Measurements from ENCODE around the gene ADNP.
"Not testable (repeated sequence)": the region's sequence is repeated elsewhere in the genome, so short reads cannot be mapped to it uniquely, and the experiment has no call there.

The ADNP gene

DNA sequence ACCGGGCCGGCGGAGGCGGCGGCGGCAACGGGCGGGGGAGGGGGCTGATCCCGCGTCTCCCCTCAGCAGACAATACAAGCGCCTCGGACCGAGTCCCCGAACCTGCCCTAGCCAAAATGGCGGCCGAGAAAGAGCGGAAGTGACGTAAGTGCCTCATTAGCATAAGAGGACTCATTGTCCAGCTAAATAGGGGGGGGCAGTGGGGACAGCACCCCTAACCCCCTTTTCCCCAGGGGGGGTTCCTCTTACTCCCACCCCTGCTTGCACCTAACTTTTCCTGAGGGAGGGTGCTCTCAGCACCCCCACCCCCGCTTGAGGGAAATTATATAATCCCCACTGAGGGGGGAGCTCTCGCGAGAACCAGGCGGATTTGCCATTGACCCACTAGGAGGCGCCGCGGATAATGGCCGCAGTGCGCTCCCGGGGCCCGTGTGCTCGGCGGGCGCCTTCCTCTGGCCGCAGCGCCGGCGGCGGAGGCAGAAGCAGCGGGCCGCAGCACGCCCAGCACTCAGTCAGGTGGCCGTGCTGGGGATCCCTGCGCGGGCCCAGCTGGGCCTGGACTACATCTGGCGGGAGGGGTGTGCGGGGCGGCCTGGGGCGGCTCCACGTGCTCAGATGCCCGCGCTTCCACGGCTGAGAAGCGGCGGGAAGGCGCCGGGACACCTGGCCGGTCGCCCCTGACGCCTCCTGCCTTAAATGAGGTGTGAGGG lies at the start of gene ADNP:
Gene ADNP (minus strand): TSS at position 132 of the 710 bp plus-strand sequence. CDS start 27,441 bp downstream, outside the sequence.
- DNase-seq, result peak; percentile 97

DNA sequence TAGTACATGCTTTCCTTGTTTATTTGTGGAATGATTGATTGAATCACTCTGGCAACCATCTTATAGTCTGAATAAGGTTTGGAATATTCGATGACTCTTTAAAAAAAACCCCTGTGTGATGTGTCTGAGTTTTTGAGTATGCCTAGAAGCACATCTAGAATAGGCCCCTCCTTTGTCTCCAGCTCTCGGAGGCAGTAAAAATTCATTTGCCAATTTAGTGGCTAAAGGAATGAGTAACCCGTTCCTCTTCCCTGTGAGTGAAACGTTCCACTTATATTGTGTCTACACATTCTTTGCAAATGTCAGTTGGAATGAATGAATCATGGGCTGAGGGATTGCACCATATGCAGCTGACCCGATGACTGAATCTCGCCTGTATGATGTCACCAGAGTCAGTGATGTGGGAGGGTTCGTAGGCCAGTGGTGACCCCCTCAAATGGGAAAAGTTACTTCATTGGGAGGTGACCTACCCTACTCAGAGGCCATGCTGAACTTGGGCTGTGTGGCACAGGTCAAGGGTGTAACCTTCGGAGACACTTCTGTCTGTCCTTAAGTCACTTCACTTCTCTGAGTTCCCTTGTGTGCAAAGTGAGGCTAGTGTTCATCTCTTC lies 48.9 kb upstream of the ADNP start:
- DNase-seq, result no peak

DNA sequence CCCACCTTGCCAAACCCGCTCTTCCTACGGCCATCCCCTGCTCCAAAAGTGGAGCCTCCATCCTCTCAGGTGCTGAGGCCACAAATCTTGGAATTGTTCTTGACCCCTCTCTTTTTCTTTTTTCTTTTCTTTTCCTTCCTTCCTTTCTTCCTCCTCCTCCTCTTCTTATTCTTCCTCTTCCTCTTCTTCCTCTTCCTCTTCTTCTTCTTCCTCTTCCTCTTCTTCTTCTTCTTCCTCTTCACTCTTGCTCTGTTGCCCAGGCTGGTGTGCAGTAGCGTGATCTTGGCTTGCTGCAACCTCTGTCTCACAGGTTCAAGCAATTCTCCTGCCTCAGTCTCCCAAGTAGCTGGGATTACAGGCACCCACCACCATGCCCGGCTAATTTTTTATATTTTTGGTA lies 47.3 kb upstream of the ADNP start:
- not testable (repeated sequence) for DNase-seq

DNA sequence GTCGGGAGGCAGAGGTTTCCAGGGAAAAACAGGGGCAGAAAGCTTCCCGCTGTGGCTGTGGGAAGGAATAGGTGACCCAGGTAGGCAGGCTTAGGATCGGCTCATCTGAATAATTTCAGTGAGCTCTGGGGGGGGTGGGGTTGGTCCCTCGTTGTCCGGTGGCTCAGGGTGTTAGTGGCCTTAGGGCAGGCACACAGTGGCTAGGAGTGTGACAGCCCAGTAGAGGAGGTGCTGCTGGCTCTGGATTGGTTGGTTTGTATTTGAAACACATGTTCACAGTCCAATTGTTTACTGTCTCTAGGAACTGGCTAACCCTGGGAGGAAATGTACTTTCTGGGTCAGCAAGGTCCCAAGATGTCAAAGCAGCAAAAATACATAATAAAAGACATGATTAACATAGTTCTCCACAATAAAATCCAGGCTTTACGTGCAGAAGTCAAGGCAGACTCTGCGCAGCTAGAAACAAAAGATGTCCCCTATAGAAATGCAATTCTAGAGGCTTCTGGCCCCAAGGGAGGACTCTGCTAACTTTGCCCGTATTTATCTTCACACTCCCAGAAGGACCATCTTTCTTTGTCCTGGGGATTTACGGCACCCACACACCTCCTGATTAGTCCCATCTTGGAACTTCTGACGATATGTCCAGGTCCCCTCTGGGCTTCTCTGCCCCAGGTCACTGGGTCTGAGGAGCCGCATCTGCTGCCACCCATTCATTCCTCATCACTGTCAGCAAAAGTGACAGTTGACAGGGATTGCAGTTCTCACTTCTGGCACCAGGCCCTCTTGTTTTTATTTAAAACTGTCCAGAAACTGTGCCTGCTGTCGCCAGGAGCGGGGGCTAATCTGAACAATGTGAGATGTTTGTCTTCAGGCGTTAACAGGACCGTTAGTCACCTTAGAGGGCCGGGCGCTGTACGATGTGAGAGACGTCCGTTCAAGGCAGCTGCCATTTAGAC lies 46.1 kb upstream of the ADNP start:
- no peak for DNase-seq

DNA sequence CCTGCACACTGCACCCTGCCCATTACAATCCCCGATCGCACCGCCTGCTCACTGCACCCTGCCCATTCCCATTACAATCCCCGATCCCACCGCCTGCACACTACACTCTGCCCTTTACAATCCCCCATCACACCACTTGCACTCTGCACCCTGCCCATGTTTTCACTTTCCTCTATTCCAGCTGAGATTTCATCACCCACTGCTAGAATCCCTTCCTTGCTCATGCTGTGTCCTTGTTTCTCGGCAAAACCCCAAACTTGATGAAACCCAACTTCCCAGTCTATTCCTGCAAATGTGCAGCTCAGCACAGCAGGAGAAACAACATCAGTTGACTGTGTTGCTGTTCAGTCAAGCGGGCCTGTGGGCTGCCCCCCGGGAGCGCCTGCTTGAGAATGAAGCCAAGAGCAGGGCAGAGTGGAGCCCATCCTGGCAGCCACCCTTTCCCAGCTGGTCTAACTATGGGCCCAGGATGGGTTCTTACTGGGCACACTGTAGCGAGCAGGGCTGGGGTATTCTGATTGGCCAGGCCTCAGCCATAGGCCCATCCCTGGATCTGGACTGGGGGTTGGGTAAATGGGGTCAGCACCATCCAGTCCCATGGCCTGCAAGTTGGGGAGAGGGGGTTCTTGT lies 44.6 kb upstream of the ADNP start:
- no peak for DNase-seq

DNA sequence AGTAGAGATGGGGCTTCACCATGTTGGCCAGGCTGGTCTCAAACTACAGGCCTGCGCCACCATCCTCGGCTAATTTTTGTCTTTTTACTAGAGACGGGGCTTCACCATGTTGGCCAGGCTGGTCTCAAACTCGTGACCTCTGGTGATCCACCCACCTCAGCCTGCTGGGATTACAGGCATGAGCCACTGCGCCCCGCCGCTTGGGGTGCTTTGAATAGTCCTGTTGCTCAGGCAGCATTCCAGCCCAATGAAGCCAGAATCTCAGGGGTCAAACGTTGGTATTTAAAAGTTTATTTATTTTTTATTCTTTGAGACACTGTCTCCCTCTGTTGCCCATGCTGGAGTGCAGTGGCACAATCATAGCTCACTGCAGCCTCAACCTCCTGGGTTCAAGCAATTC lies 38.7 kb upstream of the ADNP start:
- DNase-seq, result no peak

DNA sequence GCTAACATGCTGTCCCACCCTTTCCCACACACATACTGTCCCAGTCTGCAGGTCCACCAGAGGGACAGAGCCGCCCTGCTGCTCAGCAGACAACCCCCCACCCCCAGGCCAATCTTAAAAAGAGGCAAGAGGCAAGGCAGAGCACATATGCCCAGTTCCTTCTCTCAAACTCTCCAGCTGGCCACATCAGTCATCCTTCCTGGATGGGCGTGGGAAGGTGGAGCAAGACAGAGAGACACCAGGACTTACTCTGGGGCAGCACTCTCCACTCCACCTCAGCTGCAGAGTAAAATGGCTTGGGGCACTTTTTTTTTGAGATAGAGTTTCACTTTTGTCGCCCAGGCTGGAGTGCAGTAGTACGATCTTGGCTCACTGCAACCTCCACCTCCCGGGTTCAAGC lies 38.2 kb upstream of the ADNP start:
- DNase-seq, result no peak

DNA sequence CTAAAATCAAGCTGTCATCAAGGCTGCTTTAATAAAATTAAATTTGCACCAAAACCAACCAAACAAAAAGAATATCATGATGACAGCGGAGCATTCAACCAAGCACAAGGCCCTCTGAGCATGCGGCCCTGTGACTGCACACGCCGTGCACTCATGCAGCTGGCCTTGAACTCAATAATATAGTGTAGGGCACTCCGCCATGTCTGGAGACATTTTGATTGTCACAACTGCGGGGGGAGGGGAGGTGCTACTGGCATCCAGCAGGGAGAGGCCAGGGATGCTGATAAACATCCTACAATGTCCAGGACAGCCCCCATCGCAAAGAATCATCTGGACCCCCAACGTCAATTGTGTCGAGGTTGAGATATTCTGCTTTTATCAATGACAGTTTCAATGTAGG lies 37.1 kb upstream of the ADNP start:
- DNase-seq, result no peak

DNA sequence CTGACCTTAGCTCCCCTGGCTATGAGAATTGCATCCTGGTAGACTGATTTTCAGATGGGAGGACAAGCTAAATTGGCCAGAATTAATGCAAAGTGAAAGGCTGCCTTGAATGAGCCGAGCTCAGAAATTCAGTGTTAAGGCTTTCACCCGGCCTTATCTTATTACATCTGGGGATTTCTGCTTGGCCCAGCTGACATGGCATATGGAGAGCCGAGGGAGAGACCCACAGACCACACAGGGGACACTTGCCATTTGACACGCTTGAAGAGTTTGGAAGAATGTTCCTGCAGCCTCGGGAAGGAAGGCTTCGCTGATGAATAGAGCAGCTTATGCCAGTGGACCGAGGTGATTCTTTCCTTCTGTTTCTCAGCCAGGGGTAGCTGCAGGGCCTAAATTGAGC lies 36.3 kb upstream of the ADNP start:
- no peak for DNase-seq

DNA sequence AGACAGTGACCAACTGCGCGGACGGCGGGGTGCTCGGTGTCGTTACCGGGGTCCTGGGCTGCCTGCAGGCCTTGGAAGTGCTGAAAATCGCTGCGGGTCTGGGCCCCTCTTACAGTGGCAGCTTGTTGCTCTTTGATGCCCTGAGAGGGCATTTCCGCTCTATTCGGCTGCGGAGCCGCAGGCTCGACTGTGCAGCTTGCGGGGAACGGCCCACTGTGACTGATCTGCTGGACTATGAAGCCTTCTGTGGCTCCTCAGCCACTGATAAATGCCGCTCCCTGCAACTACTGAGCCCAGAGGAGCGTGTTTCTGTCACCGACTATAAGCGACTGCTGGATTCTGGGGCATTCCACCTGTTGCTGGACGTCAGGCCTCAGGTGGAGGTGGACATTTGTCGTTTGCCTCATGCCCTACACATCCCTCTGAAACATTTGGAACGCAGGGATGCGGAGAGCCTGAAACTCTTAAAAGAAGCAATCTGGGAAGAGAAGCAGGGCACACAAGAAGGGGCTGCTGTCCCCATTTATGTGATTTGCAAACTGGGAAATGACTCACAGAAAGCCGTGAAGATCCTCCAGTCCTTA lies 28.4 kb upstream of the ADNP start:
- no peak for DNase-seq

DNA sequence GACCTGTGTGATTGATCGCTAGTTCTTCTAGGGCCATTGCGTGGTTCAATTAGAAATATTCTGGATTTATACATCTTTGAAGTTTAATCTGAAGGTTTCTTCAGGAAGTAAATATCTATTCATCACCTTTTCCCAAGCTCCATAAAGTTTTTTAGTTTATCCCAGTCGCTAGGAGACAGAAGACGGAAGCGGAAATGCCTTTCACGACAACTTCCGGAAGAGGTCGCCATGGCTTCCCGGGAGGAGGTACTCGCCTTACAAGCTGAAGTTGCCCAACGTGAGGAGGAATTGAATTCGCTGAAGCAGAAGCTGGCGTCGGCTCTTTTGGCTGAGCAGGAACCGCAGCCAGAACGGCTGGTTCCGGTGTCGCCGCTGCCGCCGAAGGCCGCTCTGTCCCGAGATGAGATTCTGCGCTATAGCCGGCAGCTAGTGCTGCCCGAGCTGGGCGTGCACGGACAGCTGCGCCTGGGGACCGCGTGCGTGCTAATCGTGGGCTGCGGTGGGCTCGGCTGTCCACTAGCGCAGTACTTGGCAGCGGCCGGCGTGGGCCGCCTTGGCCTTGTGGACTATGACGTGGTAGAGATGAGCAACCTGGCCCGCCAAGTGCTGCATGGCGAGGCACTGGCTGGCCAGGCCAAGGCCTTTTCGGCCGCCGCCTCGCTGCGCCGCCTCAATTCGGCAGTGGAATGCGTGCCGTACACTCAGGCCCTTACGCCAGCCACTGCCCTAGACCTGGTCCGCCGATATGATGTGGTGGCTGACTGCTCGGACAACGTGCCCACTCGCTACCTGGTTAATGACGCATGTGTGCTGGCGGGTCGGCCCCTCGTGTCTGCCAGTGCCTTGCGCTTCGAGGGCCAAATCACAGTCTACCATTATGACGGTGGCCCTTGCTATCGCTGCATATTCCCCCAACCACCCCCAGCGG lies 27.6 kb upstream of the ADNP start, which contains the start of gene MOCS3:
Gene MOCS3 (plus strand): TSS at position 204 of the 928 bp plus-strand sequence. CDS start 25 bp downstream, at position 229.
- peak; percentile 93 for DNase-seq

DNA sequence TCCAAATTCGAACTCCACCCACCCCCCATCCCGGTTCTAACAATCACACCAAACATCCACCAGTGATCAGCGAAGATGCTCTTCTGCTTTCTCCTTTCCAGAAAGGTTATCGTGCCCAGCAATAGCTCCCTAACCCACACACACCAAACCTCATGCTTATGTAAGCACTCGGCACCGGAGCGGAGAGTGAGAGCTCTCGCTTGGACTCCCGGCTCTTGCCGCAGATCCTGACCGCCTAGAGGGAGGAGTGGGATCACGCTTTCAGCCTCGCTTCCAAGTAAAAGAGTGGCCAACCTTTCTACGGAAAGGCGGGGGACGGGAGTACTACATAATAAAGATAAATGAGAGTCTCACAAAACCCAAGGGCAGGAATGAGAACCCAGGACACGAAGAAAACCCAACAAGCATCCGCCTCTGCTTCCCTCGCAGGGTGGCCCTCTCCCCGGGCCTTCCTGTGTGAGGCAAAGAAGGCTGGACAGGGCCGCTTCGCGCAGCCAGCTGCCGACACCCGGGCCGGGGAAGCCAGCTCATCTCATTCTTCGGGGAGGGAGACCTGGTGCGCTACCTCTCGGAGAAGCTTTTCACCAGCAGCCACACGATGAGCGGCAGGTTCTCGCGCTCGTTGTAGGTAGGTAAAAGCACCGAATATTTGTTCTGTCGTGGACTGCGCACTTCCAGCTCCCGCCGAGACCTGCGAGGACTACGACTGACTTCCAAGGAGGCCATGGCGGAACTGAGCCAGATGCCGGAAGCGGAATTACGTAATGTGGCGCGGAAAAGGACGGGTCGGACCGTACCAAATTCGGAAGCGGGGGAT lies 26.8 kb upstream of the ADNP start, which contains the start of gene DPM1:
Gene DPM1 (minus strand): TSS at position 735 of the 817 bp plus-strand sequence. CDS start 9 bp downstream, at position 726.
- DNase-seq, result peak; percentile 90

DNA sequence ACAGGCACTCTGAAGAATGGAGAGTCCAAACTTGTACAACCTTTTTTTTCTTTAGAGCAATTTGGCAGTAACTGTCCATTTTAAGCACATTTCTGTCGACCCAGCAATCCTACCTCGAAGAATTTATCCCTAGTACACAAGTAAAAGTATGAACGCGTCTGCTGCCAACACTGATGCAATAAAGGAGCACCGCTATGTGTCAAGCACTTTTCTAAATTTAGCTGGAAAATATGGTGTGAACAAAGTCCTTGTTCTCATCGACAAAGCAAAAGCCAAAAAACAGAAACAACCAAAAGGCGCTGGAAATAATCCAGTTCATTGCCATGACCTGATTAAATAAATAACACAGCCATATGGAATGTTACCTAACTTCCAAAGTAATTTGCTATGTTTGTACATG lies 26.0 kb upstream of the ADNP start:
- no peak for DNase-seq

DNA sequence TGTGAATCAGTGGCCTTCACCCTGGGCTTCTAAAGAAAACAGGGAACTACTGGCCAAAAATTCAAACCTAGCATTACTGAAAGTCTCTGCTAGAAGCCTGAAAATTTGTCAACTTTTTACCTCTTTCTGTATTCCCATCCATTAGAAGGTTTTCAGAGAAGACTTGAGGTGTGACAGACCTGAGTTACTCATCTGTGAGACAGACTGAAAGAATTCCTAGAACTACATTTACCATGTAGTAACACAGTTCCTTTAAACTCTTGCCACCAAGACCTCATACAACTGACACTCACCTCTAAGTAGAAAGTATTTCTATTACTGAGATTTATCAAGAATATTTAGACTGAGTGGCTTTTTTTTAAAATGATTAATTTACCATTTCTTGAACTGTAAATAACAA lies 22.6 kb upstream of the ADNP start:
- no peak for DNase-seq

DNA sequence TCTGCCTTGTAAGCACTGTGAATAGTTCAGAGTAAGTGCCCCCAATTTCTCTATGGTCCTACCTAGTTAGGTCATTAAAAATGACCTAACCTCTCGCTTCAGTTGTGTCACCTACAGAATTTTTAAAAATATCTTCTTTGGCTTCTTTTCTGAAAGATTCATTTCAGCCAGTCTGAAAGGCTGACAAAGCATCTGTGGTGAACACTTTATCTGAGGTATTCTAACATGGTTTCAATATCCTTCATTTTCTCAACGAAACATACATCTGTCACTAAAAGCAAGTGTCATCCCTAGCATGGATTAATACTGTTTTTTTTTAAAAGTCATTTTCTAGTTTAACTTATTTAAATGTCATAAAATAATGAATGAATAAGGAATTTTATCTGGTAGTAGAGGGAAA lies 22.0 kb upstream of the ADNP start:
- no peak for DNase-seq

DNA sequence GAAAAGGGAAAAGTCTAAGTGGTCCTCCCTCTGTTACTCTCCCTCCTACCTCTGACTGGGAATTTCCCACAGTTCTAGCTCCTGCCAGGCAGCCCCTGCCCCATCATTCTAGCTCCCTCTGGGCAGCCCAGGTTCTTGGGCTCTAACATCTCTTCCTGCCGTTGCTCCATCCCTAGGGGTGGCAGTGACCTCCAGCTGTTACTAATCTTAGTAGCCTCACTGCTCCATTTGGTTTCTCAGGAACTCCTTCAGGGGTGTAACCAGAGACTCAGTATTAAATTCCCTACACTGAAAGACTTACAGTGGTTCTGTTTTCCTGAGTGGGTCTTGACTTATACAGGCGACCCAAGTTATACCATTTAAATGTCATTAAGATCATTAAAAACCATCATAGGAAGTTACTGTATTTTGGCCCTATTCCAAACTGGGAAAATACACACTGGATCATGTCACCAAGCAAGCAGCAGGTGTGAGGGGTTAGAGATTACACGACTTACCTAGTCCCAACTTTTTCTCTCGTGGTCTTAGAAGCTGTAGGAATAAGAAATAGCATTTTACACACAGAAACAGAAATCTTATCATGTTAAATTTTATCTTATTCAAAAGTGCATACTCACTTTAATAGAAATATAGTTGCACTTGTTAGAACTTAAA lies 17.0 kb upstream of the ADNP start:
- DNase-seq, result no peak

DNA sequence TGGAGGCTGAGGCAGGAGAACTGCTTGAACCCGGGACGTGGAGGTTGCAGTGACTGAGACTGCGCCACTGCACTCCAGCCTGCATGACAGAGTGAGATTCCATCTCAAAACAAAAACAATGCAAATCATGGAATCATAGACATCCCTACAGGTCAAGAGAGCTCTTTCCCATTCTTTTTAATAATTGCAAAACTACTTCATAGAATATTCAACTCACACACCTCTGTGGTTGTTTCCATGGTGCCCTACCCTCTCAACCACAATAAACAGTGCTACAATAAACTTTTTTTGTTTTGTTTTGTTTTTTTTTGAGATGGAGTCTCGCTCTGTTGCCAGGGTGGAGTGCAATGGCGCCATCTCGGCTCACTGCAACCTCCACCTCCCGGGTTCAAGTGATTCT lies 11.8 kb upstream of the ADNP start:
- DNase-seq, result no peak

DNA sequence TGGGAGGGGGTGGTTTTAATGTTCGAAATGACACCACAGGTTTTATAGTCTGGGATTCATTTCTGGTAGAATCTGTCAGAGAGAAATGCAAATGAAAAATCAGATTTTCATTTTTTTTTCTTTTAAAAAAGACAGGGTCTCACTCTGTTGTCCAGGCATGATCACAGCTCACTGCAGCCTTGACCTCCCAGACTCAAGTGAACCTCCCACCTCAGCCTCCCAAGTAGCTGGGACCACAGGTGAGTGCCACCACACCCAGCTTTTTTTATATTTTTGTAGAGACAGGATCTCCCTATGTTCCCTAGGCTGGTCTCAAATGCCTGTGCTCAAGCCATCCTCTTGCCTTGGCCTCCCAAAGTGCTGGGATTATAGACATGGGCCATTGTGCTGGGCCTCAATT lies 2.4 kb upstream of the ADNP start:
- no peak for DNase-seq

DNA sequence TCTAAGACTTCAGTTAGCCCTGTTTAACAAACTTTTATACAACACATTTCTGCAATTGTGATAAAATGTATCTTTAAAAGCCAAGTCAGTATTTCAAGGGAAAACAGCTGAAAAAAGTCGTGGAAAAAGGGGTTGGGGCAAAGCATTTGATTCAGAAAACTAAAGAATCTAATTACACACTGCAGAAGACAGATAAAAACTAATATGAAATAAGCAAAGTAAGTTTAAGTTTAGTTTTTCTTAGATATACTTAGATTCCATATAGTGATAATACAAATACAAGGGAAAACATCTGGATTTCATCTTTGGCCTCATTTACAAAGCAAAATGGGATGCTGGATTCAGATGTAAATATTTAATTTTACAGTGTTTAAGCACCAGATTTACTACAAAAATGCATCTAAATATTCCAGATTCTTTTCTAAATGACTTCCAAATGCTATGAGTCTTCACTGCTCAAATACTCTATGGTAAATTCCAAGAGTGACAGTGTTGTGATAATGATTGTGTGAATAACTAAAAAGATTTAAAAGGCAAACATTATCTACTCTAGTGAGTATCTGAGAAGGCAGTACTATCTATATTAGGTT lies 1.5 kb upstream of the ADNP start:
- no peak for DNase-seq

Measured in NCI-H146 (cell line).